C1 segment of cervical spinal cord (tissue), 14 donors: ENCODE measurements around the gene PTGES3L.
A peak's percentile ranks its signal among the peaks of the same experiment; 100 is the strongest.
"Not testable (repeated sequence)": the region's sequence is repeated elsewhere in the genome, so short reads cannot be mapped to it uniquely, and the experiment has no call there.

ENCODE experiments used
- DNase-seq, 14 donors: peaks; one replicate each; lab custom pipeline; 2025; lab: John Stamatoyannopoulos, UW

Gene PTGES3L

GRCh38 chr17:43014649-43015542 is 35.0 kb upstream of the PTGES3L start:
- no peak for DNase-seq

DNA sequence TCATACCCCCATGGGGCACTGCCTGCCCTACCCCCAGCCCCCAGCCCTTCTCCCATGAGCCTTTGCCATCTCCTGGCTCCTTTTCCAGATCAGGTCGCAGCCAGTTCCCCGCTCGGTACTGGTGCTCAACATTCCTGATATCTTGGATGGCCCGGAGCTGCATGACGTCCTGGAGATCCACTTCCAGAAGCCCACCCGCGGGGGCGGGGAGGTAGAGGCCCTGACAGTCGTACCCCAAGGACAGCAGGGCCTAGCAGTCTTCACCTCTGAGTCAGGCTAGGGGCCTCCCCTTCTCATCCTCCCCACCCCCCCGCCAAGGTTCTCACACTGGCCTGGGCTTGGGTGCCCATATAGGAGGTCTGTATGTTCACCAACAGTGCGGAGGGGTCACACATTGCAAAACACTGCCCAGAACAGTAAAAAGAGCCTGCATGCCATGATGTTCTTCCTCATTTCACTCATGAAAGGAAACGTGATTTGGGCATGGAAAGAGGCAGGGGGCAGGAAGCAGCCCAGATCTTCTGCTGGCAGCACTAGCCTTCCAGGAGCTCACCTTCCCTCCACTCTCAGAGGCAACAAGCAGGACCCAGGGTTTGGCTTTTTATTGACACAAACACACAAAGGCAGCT is 34.3 kb upstream of the PTGES3L start:
- no peak for DNase-seq

DNA sequence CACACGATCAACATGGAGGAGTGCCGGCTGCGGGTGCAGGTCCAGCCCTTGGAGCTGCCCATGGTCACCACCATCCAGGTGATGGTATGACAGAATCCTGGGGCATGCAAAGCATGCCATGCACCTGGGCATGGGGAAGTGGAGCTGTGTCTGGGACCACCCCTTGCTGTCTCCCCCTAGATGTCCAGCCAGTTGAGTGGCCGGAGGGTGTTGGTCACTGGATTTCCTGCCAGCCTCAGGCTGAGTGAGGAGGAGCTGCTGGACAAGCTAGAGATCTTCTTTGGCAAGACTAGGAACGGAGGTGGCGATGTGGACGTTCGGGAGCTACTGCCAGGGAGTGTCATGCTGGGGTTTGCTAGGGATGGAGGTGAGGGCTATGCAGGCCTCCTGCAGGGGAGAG is 33.4 kb upstream of the PTGES3L start:
- DNase-seq, result no peak

DNA sequence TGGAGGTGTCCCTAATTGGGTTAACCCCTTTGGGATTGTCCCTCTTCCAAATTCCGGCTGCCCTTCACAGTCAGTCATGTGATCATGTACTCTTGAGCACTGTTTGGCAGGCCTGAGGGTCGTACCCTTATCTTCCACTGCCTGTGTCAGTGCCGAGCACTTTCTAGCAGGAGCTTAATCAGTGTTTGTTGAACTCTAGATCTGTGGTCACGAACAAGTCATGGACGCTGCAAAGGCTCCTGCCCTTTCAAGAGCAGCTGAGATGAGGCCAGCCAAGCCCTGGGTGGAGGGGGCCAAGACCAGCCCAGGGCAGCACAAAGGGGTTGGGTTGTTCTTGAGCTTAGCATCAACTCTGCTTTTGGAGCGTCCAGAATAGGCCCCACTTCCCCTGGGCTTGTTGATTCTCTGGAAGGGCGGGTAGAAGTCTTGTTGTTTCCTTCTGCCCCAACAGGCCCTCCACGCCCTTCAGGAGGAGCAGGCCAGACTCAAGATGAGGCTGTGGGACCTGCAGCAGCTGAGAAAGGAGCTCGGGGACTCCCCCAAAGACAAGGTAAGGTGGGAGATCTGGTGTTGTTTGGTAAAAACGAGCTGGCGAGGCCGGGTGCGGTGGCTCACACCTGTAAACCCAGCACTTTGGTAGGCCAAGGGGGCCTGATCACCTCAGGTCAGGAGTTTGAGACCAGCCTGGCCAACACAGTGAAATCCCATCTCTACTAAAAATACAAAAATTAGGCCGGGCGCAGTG is 32.0 kb upstream of the PTGES3L start:
- no peak for DNase-seq

- DNase-seq, result no peak
These were observed 30.9 kb upstream of the PTGES3L start for GRCh38 chr17:43010667-43011308.

DNA sequence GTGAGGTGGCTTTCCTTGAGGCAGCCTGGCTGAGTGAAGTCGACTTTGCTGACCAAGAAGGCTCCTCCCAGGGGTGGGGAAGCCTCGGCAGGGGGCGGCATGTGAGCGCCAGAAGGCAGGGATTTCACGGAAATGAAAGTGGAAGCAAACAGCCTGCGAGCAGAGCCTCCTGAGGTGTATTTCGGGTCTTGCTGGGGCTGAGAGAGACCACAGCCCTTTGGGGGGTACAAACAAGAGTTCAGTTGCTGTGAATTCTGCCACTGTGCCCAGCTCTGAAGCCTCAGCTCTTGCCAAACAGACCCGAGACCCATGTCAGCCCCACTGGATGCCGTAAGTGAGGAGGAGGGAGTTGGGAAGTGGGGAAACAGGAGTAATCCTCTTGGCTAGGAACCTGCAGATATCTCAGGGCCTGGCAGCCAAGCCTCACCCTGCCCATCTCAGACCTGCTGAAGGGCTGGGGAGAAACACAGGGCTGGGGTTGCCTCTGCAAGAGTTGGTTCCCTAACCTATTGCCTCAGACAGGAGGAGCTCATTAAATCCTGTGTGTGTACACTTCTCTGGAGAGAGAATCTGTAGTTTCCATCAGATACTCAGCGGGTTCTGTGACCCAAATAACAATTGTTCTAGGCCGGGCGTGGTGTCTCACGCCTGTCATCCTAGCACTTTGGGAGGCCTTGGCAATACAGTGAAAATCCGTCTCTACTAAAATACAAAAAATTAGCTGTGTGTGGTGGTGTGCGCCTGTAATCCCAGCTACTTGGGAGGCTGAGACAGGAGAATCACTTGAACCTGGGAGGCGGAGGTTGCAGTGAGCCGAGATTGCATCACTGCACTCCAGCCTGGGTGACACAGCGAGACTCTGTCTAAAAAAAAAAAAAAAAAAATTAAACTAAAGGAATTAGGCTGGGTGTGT is 27.0 kb upstream of the PTGES3L start, which contains the start of gene IFI35:
Gene IFI35 (plus strand): TSS at position 146 of the 913 bp plus-strand sequence. CDS start 164 bp downstream, at position 310.
- DNase-seq, result peak in 11 of 14 donors; percentile 35 to 80 (median 59)

DNA sequence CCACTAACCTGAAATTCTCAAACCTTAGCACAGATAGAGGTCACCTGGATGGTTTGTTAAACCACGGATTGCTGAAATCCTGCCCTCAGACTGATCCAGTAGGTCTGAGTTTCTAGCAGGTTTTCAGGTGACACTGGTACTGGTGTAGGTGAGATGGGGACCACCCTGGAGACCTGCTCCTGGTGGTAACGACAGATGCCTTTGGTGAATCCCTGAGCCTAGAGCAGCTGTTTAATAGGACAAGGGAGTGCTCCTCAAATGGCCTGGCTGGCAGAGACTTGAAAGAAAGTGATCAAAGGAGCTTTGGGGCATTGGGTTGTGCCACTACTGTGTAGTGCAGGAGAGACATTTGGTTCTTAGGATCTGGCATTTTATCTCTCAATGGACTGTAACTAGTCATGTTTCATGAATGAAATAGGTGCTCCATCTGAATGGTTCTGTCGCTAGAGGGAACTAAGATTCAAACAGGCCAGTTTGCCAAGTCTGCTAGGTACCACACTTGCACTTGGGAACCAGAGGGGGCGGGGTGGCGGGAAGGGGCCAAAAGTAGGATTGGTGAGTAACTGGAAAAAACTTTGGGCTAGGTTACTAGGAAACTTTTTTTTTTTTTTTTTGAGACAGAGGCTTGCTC is 23.8 kb upstream of the PTGES3L start:
- DNase-seq, result peak in 1 of 14 donors; percentile 13

GRCh38 chr17:43000894-43001293 is 21.0 kb upstream of the PTGES3L start:
- DNase-seq, result not testable (repeated sequence)

GRCh38 chr17:42999003-42999525 is 19.2 kb upstream of the PTGES3L start:
- DNase-seq, result no peak

GRCh38 chr17:42997984-42998938 is 18.4 kb upstream of the PTGES3L start, which contains the start of gene RPL27:
Gene RPL27 (plus strand): TSS chr17:42998419. CDS start chr17:42998751, 332 bp downstream.
- peak; percentile 80 to 100 (median 97) for DNase-seq

GRCh38 chr17:42997390-42997983 is 17.6 kb upstream of the PTGES3L start:
- DNase-seq, result no peak

DNA sequence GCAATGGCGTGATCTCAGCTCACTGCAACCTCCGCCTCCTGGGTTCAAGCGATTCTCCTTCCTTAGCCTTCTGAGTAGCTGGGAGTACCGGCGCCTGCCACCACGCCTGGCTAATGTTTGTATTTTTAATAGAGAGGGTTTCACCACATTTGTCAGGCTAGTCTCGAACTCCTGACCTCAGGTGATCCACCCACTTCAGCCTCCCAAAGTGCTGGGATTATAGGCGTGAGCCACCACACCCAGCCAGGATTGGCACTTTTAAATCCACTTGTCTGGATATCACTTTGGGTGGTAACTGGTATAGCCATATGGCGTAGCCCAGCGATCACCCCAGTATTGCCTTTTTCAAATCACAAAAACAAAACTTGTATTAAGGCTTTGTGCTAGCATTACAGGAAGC is 14.0 kb upstream of the PTGES3L start:
- DNase-seq, result not testable (repeated sequence)

DNA sequence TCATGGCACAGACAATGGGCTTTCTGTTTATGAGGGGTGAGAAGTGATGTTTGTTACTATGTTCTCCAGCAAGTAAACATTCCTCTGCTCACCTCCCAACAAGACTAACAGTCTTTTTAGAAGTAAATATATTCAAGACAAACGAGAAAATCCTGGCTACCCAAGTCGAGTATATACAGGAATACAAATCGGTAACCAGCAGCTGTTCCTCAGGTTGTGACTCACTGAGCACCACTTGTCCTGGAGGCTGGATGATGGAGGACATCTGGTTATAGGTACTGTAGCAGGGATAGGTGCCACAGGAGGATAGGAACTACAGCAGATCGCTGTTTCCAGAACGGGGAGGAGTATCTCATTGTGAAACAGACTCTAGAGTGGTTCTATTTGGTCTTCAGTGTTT is 13.0 kb upstream of the PTGES3L start:
- no peak for DNase-seq

GRCh38 chr17:42991471-42991870 is 11.6 kb upstream of the PTGES3L start:
- no peak for DNase-seq

DNA sequence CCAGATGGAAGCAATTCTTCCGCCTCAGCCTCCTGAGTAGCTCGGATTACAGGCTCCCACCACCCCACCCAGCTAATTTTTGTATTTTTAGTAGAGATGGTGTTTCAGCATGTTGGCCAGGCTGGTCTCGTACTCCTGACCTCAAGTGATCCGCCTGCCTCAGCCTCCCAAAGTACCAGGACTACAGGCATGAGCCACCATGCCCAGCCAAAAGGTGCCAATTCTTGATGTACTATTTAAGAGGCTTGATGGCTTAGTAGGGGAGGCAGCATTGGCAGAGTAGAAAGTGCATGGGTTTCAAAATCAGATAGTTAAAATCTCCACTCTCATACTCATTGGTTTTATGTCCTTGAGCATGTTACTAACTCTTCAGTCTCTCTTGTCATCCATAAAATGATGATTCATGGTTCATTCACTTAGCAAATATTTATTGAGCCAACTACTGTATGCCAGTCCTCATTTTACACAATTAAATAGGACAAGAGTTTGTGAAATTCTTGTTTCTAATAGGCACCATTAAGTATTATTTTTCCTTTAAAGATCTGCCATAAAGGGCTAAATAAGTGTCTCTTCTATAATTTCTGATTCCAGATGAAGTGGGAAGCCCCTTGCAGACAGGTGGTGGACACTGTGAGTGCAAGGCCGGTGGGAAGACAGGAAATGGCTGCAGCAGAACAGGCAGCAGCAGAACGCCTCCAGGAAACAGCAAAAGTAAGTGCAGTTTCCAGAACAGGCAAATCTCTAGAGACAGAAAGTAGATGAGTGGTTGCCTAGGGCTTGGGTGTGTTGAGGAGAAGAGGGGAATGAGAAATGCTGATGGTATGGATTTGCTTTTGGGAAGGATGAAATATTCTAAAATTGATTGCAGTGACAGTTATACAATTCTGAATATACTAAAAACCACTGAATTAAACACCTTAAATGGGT is 10.1 kb upstream of the PTGES3L start:
- no peak for DNase-seq

GRCh38 chr17:42989141-42989540 is 9.3 kb upstream of the PTGES3L start:
- DNase-seq, result no peak

DNA sequence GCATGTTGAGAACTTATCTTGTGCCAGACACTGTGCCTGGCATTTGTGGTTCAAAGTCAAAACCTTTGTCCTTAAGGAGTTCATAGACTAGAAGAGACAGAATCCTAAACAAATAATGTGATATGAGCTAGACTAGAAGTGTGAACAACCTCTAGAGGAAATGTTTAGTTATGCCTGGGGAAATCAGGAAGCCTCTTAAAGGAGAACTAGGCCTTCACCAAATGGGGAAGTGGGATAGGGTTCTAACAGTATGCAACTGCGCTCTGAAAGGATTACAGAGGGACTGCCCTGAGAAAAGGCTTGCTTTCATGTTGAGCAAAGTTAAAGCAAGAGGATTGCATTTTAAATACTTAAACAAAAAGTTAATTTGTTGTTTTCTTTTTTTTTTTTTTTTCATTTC is 5.3 kb upstream of the PTGES3L start:
- no peak for DNase-seq
